Panc1 (cell line): ENCODE data around the gene ENO4. TPM values are rescaled to one million over a fixed set of nuclear protein-coding genes. Genes with fewer than 3 reads are reported as not detected.

Experiments
- ATAC-seq: fragments of 200-7000 bp; cut with Tn5 transposase; 2 replicates; pipeline ENCODE4 v1.9.1; 2020; ENCODE audit warnings: mild to moderate bottlenecking, moderate library complexity
- BruUV-seq: library from RNA; stranded (reverse); fragments of 400-500 nt; replicated peaks from 2 replicates; lab custom pipeline; 2021; lab: Mats Ljungman, UMichigan
- CTCF ChIA-PET: fragments of 300-600 bp; sonication (Branson Sonifier 250); formaldehyde crosslinking; loops from one replicate; lab custom pipeline; 2022; ENCODE audit warnings: antibody characterized with exemption; lab: Charles Lee
- POLR2A ChIA-PET: fragments of 300-600 bp; sonication (Branson Sonifier 250); formaldehyde crosslinking; loops from one replicate; lab custom pipeline; 2022; ENCODE audit warnings: antibody characterized with exemption; lab: Charles Lee
- DNase-seq: peaks from one replicate; pipeline ENCODE4 v3.0.0-alpha.2; 2010; ENCODE audit warnings: low read depth, low spot score
- H3K27ac ChIP-seq: 2 replicates; pipeline ENCODE4 v1.5.1; 2011; ENCODE audit warnings: mild to moderate bottlenecking, low read length, inconsistent platforms
- H3K27me3 ChIP-seq: fragments of 200-500 bp; sonication (Bioruptor generic); 2 replicates; pipeline ENCODE4 v1.6.0; 2014; ENCODE audit warnings: low read length, inconsistent platforms; ENCODE audit not compliant: control insufficient read depth, insufficient read depth
- H3K36me3 ChIP-seq: fragments of 200-500 bp; sonication (Bioruptor generic); 2 replicates; pipeline ENCODE4 v1.5.1; 2014; ENCODE audit warnings: inconsistent platforms, mild to moderate bottlenecking, low read length, moderate library complexity; ENCODE audit not compliant: control insufficient read depth, insufficient read depth
- H3K4me1 ChIP-seq: 2 replicates; pipeline ENCODE4 v1.5.1; 2011; ENCODE audit warnings: inconsistent platforms, mild to moderate bottlenecking, low read length, moderate library complexity; ENCODE audit not compliant: control insufficient read depth, insufficient read depth
- H3K4me3 ChIP-seq, 2 experiments: 2 replicates each; pipeline ENCODE4 v1.5.1; 2011 to 2012; ENCODE audit warnings: low read depth in 2 of 2, low read length in 2 of 2, mild to moderate bottlenecking in 2 of 2, inconsistent platforms in 1 of 2, moderate library complexity in 1 of 2
- H3K9me3 ChIP-seq: fragments of 200-500 bp; sonication (Bioruptor generic); 2 replicates; pipeline ENCODE4 v1.5.1; 2014; ENCODE audit warnings: low read depth, mild to moderate bottlenecking, inconsistent platforms, low read length, moderate library complexity; ENCODE audit not compliant: control insufficient read depth, insufficient read depth
- POLR2AphosphoS5 ChIP-seq: IDR thresholded peaks from 2 replicates; pipeline ENCODE4 v1.6.1; 2012; ENCODE audit warnings: mild to moderate bottlenecking, low read depth, low read length, moderate library complexity
- SIN3A ChIP-seq: IDR thresholded peaks from 2 replicates; pipeline ENCODE4 v1.6.1; 2012; ENCODE audit warnings: low read depth, mild to moderate bottlenecking, low read length, moderate library complexity, borderline replicate concordance; ENCODE audit not compliant: insufficient read depth
- TCF7L2 ChIP-seq: IDR thresholded peaks from 2 replicates; pipeline ENCODE4 v1.6.1; 2011; ENCODE audit warnings: mild to moderate bottlenecking, low read depth, low read length, inconsistent platforms
- in situ Hi-C: cut with HindIII; loops from 2 replicates; pipeline ENCODE4 v1.10.0; 2016; ENCODE audit warnings: low sequenced_read_pairs, low pct_unique_long_range_greater_than_20kb
- intact Hi-C: fragments of 100-400 bp; cut with micrococcal nuclease; formaldehyde crosslinking; loops from one replicate; pipeline ENCODE4 v1.10.0; 2022; ENCODE audit not compliant: unreplicated experiment
- total RNA-seq: library from RNA; stranded (reverse); gene quantifications from one replicate; pipeline ENCODE4 v1.2.1, GENCODE V29; 2021; ENCODE audit not compliant: unreplicated experiment
- TF ChIP-seq, protein P1 (sequence below): fragments of 450-650 bp; IDR thresholded peaks from 2 replicates; pipeline ENCODE4 v1.5.1; 2017; ENCODE audit warnings: mild to moderate bottlenecking
- TF ChIP-seq, protein P2 (sequence below), 2 experiments: IDR thresholded peaks; 2 replicates each; pipeline ENCODE4 v1.6.1; 2011 to 2012; ENCODE audit warnings: low read depth in 2 of 2, control low read depth in 1 of 2, low read length in 1 of 2, mild to moderate bottlenecking in 1 of 2, moderate library complexity in 1 of 2; ENCODE audit not compliant: insufficient read depth in 1 of 2

ENO4 gene
- total RNA-seq, 1 experiment from 2014 or later: 0.15 TPM

DNA sequence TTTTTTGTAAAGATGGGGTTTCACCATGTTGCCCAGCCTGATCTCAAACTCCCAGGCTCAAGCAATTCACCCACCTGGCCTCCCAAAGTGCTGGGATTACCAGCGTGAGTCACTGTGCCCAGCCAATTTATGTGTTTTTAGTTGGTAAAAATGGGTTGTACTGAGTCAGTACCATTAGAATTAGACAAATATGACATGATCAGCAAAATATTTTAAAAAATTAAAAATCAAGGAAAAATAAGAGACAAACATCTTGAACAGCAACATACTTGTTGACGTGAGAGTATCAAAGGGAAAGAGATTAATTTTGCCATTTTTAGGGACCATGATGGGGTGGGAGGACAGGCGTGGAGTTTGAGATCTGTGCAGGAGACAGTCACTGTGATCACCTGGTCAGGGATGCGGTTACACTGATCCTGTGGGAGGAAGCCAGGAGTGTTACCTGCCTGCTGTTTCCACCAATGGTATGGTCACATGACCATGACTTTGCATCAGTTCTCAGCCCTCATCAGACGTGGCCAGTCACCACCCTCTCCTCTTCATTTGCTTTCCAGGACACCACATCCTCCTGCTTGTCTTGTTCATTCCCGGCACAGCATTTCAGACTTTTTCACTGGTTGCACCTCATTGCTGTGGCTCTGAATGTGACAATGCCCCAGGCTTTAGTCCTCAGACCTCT lies 29.2 kb upstream of the ENO4 start:
- ATAC-seq (no peak), DNase-seq (no peak)
- H3K4me1 ChIP-seq: no peaks in the 10 kb centered on the region
- H3K9me3 ChIP-seq: no peaks in the 10 kb centered on the region
- no TSS peak for BruUV-seq
- TF ChIP-seq SIN3A (no peak), POLR2AphosphoS5 (no peak), TCF7L2 (no peak)
- TF ChIP-seq, protein P1, sequence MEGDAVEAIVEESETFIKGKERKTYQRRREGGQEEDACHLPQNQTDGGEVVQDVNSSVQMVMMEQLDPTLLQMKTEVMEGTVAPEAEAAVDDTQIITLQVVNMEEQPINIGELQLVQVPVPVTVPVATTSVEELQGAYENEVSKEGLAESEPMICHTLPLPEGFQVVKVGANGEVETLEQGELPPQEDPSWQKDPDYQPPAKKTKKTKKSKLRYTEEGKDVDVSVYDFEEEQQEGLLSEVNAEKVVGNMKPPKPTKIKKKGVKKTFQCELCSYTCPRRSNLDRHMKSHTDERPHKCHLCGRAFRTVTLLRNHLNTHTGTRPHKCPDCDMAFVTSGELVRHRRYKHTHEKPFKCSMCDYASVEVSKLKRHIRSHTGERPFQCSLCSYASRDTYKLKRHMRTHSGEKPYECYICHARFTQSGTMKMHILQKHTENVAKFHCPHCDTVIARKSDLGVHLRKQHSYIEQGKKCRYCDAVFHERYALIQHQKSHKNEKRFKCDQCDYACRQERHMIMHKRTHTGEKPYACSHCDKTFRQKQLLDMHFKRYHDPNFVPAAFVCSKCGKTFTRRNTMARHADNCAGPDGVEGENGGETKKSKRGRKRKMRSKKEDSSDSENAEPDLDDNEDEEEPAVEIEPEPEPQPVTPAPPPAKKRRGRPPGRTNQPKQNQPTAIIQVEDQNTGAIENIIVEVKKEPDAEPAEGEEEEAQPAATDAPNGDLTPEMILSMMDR: no peak
- TF ChIP-seq, protein P2, sequence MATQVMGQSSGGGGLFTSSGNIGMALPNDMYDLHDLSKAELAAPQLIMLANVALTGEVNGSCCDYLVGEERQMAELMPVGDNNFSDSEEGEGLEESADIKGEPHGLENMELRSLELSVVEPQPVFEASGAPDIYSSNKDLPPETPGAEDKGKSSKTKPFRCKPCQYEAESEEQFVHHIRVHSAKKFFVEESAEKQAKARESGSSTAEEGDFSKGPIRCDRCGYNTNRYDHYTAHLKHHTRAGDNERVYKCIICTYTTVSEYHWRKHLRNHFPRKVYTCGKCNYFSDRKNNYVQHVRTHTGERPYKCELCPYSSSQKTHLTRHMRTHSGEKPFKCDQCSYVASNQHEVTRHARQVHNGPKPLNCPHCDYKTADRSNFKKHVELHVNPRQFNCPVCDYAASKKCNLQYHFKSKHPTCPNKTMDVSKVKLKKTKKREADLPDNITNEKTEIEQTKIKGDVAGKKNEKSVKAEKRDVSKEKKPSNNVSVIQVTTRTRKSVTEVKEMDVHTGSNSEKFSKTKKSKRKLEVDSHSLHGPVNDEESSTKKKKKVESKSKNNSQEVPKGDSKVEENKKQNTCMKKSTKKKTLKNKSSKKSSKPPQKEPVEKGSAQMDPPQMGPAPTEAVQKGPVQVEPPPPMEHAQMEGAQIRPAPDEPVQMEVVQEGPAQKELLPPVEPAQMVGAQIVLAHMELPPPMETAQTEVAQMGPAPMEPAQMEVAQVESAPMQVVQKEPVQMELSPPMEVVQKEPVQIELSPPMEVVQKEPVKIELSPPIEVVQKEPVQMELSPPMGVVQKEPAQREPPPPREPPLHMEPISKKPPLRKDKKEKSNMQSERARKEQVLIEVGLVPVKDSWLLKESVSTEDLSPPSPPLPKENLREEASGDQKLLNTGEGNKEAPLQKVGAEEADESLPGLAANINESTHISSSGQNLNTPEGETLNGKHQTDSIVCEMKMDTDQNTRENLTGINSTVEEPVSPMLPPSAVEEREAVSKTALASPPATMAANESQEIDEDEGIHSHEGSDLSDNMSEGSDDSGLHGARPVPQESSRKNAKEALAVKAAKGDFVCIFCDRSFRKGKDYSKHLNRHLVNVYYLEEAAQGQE (IDR thresholded peaks at IDR 0.05; ENCODE audit: insufficient read depth in 1 of 2, low read depth in 2 of 2, low read length in 1 of 2): no peak
- in situ Hi-C loops: no loop called here
- intact Hi-C loops: no loop called here
- no peaks in the 10 kb centered on the region for H3K36me3 ChIP-seq
- ChIA-PET POLR2A (no interaction called here), CTCF (no interaction called here)
- no peaks in the 10 kb centered on the region; the same call in 1 of the 2 replicates for H3K27me3 ChIP-seq
- H3K4me3 ChIP-seq: no peak overlapping the region
- no peak overlapping the region for H3K27ac ChIP-seq

DNA sequence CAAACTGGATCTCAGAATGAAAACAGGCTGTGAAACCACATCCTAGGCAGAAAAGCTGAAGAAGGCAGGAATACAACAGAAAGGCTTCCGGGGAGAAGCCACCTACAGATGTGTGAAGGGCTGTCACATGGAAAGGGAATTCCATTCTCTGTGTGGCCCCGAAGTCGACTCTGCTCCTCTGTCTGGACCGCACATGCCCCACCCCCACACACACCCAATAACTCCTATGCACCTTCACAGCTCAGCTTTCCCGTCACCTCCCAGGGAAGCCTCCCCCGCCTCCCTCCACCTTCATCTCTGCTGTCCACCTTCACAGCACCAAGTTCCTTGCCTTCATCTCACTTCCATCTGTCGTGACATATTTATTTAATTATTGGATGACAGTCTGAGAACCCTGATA lies 23.4 kb upstream of the ENO4 start:
- ChIA-PET CTCF (no interaction called here), POLR2A (interaction anchor here (0.6 kb wide), 2 partner anchors 107 to 1056 kb away, joined by 3 read pairs; no protein-coding TSS in a partner anchor)
- H3K9me3 ChIP-seq: no peaks in the 10 kb centered on the region
- DNase-seq (no peak), ATAC-seq (no peak)
- intact Hi-C loops (no loop called here), in situ Hi-C loops (no loop called here)
- H3K27ac ChIP-seq: no peak overlapping the region
- no peaks in the 10 kb centered on the region for H3K36me3 ChIP-seq
- no peaks in the 10 kb centered on the region for H3K27me3 ChIP-seq
- BruUV-seq: no TSS peak
- H3K4me1 ChIP-seq: no peaks in the 10 kb centered on the region
- no peak overlapping the region for H3K4me3 ChIP-seq
- TF ChIP-seq, protein P2 (IDR thresholded peaks at IDR 0.05; ENCODE audit: insufficient read depth in 1 of 2, low read depth in 2 of 2, low read length in 1 of 2): no peak
- TF ChIP-seq SIN3A (no peak), TCF7L2 (no peak), POLR2AphosphoS5 (no peak)
- TF ChIP-seq, protein P1: no peak
